Right atrium auricular region (tissue), 2 donors: ENCODE measurements around the gene CREM. TPM values are rescaled to one million over a fixed set of nuclear protein-coding genes. Genes with fewer than 3 reads are reported as not detected.

Source experiments
- DNase-seq: peaks from one replicate; pipeline ENCODE4 v3.0.0-alpha.2; 2019; ENCODE audit warnings: low spot score
- H3K27ac ChIP-seq, 2 donors: fragments of 200-600 bp; sonication (generic); 1 replicate in 1 of 2; 2 replicates in 1 of 2; pipeline ENCODE4 v1.5.1; 2016 to 2019
- H3K27me3 ChIP-seq, 2 donors: fragments of 200-600 bp; sonication (generic); one replicate each; pipeline versions ENCODE4 v1.5.1 to v1.6.0; 2017 to 2019
- H3K36me3 ChIP-seq: fragments of 200-600 bp; sonication (generic); one replicate; pipeline ENCODE4 v1.5.1; 2016
- H3K4me1 ChIP-seq, 2 donors: fragments of 200-600 bp; sonication (generic); one replicate each; pipeline versions ENCODE4 v1.5.1 to v1.6.0; 2017 to 2019
- H3K4me3 ChIP-seq, 2 donors: fragments of 200-600 bp; sonication (generic); 1 replicate in 1 of 2; 2 replicates in 1 of 2; pipeline ENCODE4 v1.5.1; 2017 to 2019; ENCODE audit warnings: mild to moderate bottlenecking in 1 of 2, moderate library complexity in 1 of 2
- H3K9me3 ChIP-seq, 2 donors: fragments of 200-600 bp; sonication (generic); one replicate each; pipeline ENCODE4 v1.5.1; 2019
- CTCF ChIP-seq, 2 donors: fragments of 200-600 bp; sonication (generic); IDR thresholded peaks; one replicate each; pipeline ENCODE4 v1.5.1; 2019; ENCODE audit warnings: antibody characterized with exemption in 2 of 2
- total RNA-seq, 2 donors: library from RNA; depleted of rRNA; stranded (reverse); fragments of >200 nt; gene quantifications; one replicate each; pipeline ENCODE4 v1.1.0, GENCODE V29; 2016

CREM gene
- total RNA-seq, 2 donors from 2014 or later: 33.4 to 39.9 TPM

DNA sequence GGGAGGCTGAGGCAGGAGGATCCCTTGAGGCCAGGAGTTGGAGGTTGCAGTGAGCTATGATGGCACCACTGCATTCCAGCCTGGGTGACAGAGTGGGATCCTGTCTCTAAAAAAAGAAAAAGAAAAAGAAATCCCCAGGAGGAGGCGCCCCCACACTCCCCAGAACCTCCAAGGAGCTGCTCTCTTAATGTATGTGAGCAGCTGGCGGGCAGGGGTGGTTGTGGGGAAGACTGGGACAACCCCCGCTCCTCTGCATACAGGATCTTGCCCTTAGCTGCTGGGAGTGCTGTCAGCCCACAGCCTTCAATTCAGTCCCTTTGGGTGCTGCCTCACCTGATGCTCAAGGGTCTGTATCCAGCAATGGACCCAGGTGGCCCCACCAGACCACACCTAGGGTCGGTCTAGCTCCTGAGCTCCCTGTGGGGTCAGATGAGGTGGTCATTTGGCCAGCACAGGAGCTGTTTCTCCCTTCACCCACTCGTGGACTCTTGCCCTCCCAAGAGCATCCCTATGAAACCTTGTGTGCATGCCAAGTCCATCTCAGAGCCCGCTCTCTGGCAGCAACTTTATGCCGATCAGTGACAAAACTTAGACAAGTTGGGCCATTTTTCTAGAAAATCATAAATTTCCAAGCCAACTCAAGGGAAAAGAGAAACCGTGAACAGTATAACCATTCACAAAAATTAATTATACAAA lies 97.5 kb downstream of the CREM start:
- H3K9me3 ChIP-seq: no peaks in the 10 kb centered on the region
- no peaks in the 10 kb centered on the region for H3K27me3 ChIP-seq
- no peaks in the 10 kb centered on the region for H3K4me1 ChIP-seq
- no peak overlapping the region for H3K4me3 ChIP-seq
- H3K36me3 ChIP-seq: no peaks in the 10 kb centered on the region
- TF ChIP-seq CTCF (IDR thresholded peaks at IDR 0.05): no peak
- DNase-seq: no peak
- H3K27ac ChIP-seq: no peak overlapping the region

- Histone ChIP-seq H3K27me3 (no peaks in the 10 kb centered on the region), H3K4me3 (no peak overlapping the region), H3K27ac (no peak overlapping the region), H3K9me3 (no peaks in the 10 kb centered on the region), H3K4me1 (no peaks in the 10 kb centered on the region), H3K36me3 (no peaks in the 10 kb centered on the region)
- no peak for TF ChIP-seq CTCF (IDR thresholded peaks at IDR 0.05)
- DNase-seq: no peak
Measured at GRCh38 chr10:35225204-35225603, 98.6 kb downstream of the CREM start.

GRCh38 chr10:35226507-35226906 lies 99.9 kb downstream of the CREM start:
- Histone ChIP-seq H3K36me3 (no peaks in the 10 kb centered on the region), H3K27me3 (no peaks in the 10 kb centered on the region), H3K4me1 (no peaks in the 10 kb centered on the region), H3K4me3 (no peak overlapping the region), H3K27ac (no peak overlapping the region), H3K9me3 (no peaks in the 10 kb centered on the region)
- no peak for DNase-seq
- TF ChIP-seq CTCF (IDR thresholded peaks at IDR 0.05): no peak

GRCh38 chr10:35228058-35228457 lies 101.4 kb downstream of the CREM start:
- Histone ChIP-seq H3K36me3 (no peaks in the 10 kb centered on the region), H3K4me1 (no peaks in the 10 kb centered on the region), H3K27ac (no peak overlapping the region), H3K4me3 (no peak overlapping the region), H3K27me3 (no peaks in the 10 kb centered on the region), H3K9me3 (no peaks in the 10 kb centered on the region)
- DNase-seq: no peak
- no peak for TF ChIP-seq CTCF (IDR thresholded peaks at IDR 0.05)

DNA sequence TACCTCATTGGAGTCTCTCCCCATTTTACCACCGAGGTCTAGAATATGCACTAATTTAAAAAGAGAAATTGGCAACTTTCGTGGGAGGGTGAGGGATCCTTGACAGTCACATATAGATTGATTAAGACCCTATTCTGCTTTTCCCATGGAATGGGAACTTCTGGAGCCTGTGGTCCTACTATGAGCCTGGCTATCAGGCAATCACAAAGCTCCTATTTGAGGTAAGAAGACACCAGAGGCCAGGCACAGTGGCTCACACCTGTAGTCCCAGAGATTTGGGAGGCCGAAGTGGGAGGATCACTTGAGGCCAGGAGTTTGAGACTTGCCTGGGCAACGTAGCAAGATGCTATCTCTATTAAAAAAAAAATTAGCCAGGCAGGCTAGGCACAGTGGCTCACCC lies 105.0 kb downstream of the CREM start:
- Histone ChIP-seq H3K9me3 (no peaks in the 10 kb centered on the region), H3K36me3 (no peaks in the 10 kb centered on the region), H3K27me3 (no peaks in the 10 kb centered on the region), H3K27ac (no peak overlapping the region), H3K4me3 (no peak overlapping the region), H3K4me1 (no peaks in the 10 kb centered on the region)
- TF ChIP-seq CTCF (IDR thresholded peaks at IDR 0.05): no peak
- no peak for DNase-seq

DNA sequence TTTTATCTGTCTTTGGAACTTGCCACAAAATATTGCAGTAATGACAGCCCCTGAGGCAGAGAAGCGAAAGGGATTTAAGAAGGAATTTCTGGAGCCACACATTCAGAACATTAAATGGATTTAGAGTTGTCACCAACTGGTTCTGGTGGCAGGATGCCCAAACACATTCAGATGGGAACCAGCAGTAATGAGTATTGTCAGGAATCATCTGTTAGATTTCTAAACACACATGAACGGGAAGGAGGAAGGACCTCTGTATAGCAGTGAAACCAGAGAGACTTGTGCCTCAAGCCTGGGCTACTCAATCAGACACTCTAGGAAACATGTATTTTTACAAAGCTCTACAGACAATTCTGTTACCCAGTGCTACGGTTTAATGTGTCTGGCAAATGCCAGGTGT lies 105.9 kb downstream of the CREM start:
- DNase-seq: no peak
- Histone ChIP-seq H3K4me1 (no peaks in the 10 kb centered on the region), H3K27ac (no peak overlapping the region), H3K27me3 (no peaks in the 10 kb centered on the region), H3K36me3 (no peaks in the 10 kb centered on the region), H3K9me3 (no peaks in the 10 kb centered on the region), H3K4me3 (no peak overlapping the region)
- TF ChIP-seq CTCF (IDR thresholded peaks at IDR 0.05): no peak
